Vagina (tissue), 2 donors: Measurements from ENCODE around the gene PDX1.

Source experiments
- POLR2A ChIP-seq, 2 donors: fragments of 450-650 bp; IDR thresholded peaks; one replicate each; pipeline ENCODE4 v1.6.1; 2017; ENCODE audit warnings: antibody characterized with exemption in 2 of 2, mild to moderate bottlenecking in 2 of 2, moderate library complexity in 2 of 2
- TF ChIP-seq, protein P1 (sequence below), 3 experiments: fragments of 450-650 bp in 2 of 3; fragments of 200-600 bp in 1 of 3; sonication (generic) in 1 of 3; IDR thresholded peaks; one replicate each; pipeline ENCODE4 v1.5.1; 2017 to 2019; ENCODE audit warnings: antibody characterized with exemption in 3 of 3, mild to moderate bottlenecking in 2 of 3, moderate library complexity in 2 of 3

- TF ChIP-seq, protein P1, sequence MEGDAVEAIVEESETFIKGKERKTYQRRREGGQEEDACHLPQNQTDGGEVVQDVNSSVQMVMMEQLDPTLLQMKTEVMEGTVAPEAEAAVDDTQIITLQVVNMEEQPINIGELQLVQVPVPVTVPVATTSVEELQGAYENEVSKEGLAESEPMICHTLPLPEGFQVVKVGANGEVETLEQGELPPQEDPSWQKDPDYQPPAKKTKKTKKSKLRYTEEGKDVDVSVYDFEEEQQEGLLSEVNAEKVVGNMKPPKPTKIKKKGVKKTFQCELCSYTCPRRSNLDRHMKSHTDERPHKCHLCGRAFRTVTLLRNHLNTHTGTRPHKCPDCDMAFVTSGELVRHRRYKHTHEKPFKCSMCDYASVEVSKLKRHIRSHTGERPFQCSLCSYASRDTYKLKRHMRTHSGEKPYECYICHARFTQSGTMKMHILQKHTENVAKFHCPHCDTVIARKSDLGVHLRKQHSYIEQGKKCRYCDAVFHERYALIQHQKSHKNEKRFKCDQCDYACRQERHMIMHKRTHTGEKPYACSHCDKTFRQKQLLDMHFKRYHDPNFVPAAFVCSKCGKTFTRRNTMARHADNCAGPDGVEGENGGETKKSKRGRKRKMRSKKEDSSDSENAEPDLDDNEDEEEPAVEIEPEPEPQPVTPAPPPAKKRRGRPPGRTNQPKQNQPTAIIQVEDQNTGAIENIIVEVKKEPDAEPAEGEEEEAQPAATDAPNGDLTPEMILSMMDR (IDR thresholded peaks at IDR 0.05) = no peak
- TF ChIP-seq POLR2A (IDR thresholded peaks at IDR 0.05) = no peak
Measured at GRCh38 chr13:27905650-27906049, 14.2 kb upstream of the PDX1 start.
